NCI-H187 (cell line): ENCODE measurements around the gene THAP4.
"Not testable (repeated sequence)": the region's sequence is repeated elsewhere in the genome, so short reads cannot be mapped to it uniquely, and the experiment has no call there.

Experiments
- DNase-seq, 2 experiments: peaks; one replicate each; lab custom pipeline; 2025; lab: John Stamatoyannopoulos, UW

Gene THAP4

GRCh38 chr2:241584436-241584835 lies 52.5 kb downstream of the THAP4 start:
- DNase-seq, result no peak

DNA sequence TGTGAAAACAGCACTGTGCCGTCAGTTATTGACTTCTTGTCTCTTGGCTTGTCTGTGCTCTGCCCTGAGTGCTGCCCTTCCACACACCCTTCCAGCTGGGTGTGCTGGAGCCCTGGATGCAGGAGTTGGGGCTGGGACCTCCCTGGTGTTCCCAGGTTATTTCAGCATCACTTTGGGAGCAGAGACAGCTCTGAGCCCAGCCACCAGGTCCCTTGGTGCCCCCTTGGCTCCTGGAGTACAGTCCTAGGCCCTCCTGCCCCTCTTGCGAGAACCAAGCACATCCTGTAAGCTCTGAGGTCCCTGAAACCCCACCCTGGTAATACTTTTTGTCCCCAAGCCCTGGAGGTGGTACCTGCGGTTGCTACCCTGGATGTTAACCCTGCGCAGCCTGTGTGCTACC lies 54.2 kb downstream of the THAP4 start:
- no peak for DNase-seq

GRCh38 chr2:241582328-241582727 lies 54.6 kb downstream of the THAP4 start:
- no peak for DNase-seq

GRCh38 chr2:241579281-241579680 lies 57.7 kb downstream of the THAP4 start:
- DNase-seq, result no peak

DNA sequence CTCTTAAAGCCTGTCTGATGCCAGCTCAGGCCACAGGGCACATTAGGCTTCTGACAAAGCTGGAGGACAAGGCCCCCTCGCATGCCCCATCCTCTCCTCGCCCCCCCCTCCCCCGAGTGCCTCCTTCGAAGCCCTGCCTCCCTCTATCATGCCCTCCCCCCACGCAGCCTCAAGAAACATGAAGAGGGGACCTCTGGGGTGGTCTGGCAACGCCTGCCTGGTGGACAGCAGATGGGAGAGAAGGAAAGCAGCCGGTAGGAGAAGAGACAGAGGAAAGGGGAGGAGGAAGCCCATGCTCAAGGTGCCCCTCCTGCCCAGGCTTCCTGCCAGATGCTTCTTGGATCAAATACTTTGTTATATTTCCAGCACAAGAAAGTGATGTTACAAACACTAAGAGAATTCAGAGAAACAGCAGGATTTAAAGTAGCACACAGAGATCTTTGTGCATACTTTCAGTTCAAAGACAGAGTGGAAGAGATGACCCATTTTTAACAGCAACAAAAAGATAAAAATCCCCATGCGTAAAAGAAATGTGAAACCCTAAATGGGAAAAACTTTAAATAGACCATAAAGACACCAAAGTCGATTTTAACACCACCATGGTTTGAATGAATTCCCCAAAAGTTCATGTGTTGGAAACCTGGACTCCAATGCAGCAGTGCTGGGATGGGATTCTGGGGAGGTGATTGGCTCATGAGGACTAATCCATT lies 59.4 kb downstream of the THAP4 start:
- DNase-seq, result no peak

- no peak for DNase-seq
Measured at GRCh38 chr2:241576293-241576654, 60.7 kb downstream of the THAP4 start.

DNA sequence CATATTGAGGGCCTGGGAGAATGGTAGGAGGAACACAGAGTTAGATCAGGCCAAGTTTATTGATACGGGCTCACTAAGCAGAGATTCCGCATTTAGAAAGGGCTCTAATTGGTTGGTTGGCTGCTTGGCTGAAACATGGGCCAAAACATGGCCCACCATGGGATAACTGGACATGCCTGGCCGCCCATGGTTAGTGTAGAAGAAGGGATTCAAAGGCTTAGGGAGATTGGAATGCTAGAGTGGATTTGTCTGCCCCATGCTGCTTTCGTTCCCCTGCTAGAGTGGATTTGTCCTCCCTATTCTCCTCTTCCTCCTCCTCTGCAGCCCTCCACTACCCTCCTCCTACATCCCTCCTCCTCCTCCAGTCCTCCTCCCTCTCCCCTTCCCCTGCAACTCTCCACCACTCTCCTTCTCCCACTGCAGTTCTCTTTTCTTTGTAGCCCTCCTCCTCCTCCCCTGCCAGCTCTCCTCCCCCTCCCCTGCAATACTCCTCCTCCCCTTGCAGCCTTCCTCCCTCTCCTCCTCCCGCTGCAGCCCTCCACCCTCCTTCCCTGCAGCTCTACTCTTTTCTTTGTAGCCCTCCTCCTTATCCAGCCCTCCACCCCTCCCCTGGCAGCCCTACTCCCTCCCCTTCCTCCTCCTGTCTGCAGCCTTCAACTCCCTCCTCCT lies 61.2 kb downstream of the THAP4 start:
- DNase-seq, result no peak

DNA sequence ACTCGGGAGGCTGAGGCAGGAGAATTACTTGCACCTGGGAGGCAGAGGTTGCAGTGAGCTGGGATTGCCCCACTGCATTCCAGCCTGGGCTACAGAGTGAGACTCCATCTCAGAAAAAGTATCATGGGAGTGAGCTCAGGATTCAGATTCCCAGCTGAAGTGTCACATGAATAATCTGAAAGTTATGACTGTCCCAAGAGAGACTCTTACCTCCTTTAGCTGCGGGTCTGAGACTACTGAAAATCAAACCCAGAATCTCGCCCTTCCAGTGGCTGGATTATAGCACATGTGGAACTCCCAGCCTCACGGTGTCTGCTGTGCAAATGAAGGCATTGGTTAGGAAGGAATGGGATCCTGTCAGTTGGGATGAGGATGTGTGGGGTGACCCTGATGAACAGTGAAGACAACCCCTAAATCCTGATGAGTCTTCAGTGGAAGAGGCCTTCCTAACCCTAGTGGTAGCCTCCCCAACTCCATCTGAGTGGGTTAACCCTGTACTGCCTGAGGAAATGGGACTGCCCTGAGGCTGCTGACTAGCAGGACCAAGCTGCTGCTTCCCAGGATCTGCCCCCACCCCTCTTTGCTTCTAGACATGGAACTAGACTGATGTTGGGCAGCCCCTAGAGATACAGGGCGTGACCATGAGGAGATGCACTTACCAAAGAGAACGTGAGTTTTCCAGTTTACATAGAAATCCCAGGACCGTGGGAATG lies 61.9 kb downstream of the THAP4 start:
- no peak for DNase-seq

DNA sequence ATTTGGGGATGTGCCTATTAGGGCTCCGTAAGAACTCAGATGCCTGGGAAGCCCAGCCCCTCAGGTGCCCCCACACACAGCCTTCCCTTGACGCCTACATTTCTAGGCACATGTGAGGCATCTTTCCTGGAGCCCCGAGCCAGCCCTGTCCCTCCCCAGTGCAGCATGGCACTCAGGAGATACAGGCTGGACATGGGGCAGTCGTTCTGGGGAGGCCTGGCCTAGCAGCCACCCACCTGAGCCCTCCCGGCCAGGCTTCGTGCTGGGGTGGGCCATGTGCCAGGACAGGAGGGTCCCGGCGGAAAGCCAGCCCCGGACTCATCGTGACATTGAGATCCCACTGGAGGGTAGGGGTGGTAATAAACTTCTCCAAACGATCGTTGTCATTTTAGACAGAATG lies 63.2 kb downstream of the THAP4 start:
- DNase-seq, result no peak

DNA sequence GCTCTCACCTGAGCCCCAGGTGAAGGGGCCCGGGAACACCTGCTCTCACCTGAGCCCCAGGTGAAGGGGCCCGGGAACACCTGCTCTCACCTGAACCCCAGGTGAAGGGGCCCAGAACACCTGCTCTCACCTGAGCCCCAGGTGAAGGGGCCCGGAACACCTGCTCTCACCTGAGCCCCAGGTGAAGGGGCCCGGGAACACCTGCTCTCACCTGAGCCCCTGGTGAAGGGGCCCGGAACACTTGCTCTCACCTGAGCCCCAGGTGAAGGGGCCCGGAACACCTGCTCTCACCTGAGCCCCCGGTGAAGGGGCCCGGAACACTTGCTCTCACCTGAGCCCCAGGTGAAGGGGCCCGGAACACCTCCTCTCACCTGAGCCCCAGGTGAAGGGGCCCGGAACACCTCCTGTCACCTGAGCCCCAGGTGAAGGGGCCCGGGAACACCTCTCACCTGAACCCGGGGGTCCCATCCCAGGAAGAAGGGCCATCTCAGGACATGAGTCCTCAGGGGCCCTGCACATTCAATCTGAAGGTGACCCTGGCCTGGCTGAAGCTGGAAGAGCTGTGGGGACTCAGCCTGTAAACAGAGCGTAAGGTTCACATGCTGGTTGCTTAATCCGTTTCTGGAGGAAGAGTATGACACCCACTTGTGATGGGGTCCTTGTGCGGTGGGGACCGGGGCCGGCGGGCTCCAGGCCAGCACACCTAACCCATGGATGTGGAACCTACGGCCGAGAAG lies 63.9 kb downstream of the THAP4 start:
- not testable (repeated sequence) for DNase-seq

- DNase-seq, result no peak
Measured at GRCh38 chr2:241571821-241572620, 64.9 kb downstream of the THAP4 start.

- DNase-seq, result no peak
Measured at GRCh38 chr2:241570961-241571581, 65.9 kb downstream of the THAP4 start.

- no peak for DNase-seq
Measured at GRCh38 chr2:241569831-241570281, 67.1 kb downstream of the THAP4 start.

DNA sequence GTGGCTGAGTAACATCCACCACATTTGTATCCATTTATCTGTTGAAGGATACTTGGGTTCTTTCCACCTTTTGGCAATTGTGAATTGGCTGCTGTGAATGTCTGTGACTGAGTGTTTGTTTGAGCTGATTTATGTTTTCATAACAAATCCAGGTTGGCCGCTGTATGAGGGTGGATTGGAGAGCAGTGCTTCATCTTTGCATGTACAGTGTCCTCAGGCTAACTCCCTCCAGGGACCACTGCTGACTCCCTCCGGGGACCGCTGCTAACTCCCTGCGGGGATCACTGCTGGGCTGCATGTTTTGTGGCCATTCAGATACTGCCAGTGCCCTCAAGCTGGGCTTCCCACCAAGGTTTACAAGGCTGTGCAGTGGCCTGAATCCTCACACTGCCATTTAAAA lies 68.2 kb downstream of the THAP4 start:
- no peak for DNase-seq

- DNase-seq, result no peak
Measured at GRCh38 chr2:241567776-241568175, 69.2 kb downstream of the THAP4 start.

DNA sequence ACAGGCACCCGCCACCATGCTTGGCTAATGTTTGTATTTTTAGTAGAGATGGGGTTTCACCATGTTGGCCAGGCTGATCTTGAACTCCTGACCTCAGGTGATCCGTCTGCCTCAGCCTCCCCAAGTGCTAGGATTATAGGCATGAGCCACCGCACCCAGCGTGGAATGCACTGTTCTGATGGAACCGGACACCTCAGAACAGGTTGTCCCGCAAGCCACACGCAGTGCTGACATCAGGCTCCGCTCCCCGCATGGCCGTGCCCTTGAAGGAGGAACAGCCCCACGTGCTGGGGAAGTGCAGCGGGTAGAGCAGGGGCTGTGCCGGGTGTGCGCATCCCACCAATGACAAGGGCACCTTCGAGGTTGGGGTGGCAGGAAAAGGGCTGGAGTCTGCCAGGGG lies 69.7 kb downstream of the THAP4 start:
- DNase-seq, result not testable (repeated sequence)

DNA sequence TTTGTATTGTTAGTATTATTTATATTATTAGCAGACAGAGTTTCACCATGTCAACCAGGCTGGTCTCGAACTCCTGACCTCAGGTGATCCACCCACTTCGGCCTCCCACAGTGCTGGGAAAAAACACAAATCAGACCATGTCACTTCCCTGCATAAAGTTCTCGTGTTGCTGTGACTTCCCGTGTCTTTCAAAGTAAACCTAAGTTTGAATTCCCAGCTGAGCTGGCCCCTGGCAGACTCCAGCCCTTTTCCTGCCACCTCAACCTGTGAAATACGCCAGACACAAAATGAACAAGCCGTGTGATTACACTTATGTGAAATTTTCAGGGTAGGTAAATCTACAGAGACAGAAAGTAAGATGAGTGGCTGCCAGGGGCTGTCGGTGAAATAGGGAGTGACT lies 70.5 kb downstream of the THAP4 start:
- DNase-seq, result no peak

DNA sequence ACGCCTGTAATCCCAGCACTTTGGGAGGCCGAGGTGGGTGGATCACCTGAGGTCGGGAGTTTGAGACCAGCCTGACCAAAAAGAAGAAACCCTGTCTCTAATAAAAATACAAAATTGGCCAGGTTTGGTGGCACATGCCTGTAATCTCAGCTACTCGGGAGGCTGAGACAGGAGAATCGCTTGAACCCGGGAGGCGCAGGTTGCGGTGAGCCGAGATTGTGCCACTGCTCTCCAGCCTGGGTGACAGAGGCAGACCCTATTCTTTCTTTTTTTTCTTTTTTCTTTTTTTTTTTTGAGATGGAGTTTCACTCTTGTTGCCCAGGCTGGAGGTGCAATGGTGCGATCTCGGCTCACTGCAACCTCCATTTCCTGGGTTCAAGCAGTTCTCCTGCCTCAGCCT lies 70.9 kb downstream of the THAP4 start:
- DNase-seq, result not testable (repeated sequence)

GRCh38 chr2:241565411-241565810 lies 71.5 kb downstream of the THAP4 start:
- no peak for DNase-seq

- DNase-seq, result no peak
Measured at GRCh38 chr2:241564596-241565410, 72.2 kb downstream of the THAP4 start.
